GM12878 (cell line): ENCODE results near the gene KIN. TPM values are rescaled to one million over a fixed set of nuclear protein-coding genes. Genes with fewer than 3 reads are reported as not detected.

Experiments
- ATAC-seq: fragments of 200-7000 bp; cut with Tn5 transposase; 3 replicates; pipeline ENCODE4 v1.9.1; 2020; ENCODE audit warnings: mild to moderate bottlenecking, moderate library complexity
- BruUV-seq: library from RNA; stranded (reverse); fragments of 400-500 nt; replicated peaks from 2 replicates; lab custom pipeline; 2021; lab: Mats Ljungman, UMichigan
- CTCF ChIA-PET: fragments of 300-600 bp; sonication (Branson Sonifier 250); formaldehyde crosslinking; extraction: SDS; loops from one replicate; lab custom pipeline; 2021; ENCODE audit warnings: inconsistent platforms; lab: Yijun Ruan, JAX
- POLR2A ChIA-PET: fragments of 350-600 bp; formaldehyde crosslinking; extraction: SDS; loops from one replicate; lab custom pipeline; 2021; ENCODE audit warnings: inconsistent platforms; lab: Charles Lee
- RAD21 ChIA-PET: fragments of 300-600 bp; sonication (Branson Sonifier 250); formaldehyde crosslinking; loops from one replicate; lab custom pipeline; 2023; ENCODE audit warnings: antibody characterized with exemption; ENCODE audit not compliant: unreplicated experiment; lab: Charles Lee
- SMC1A ChIA-PET: fragments of 300-600 bp; sonication (Branson Sonifier 250); formaldehyde crosslinking; loops from one replicate; lab custom pipeline; 2023; ENCODE audit not compliant: unreplicated experiment, uncharacterized antibody; lab: Charles Lee
- DNase-seq: peaks from one replicate; pipeline ENCODE4 v3.0.0-alpha.2; 2011; ENCODE audit warnings: low read depth, low spot score
- FAIRE-seq: peaks from 3 replicates; lab custom pipeline; 2011; peaks lifted over from hg19 to GRCh38; lab: Jason Lieb, UNC
- H2AFZ ChIP-seq: 2 replicates; pipeline ENCODE4 v1.6.0; 2011; ENCODE audit warnings: low read depth, low read length, control low read depth; ENCODE audit not compliant: control insufficient read depth
- H3K27ac ChIP-seq: 2 replicates; pipeline ENCODE4 v1.5.1; 2011; ENCODE audit warnings: control low read depth; ENCODE audit not compliant: control insufficient read depth, insufficient read depth
- H3K27me3 ChIP-seq, 2 experiments: replicated peaks in 1 of 2; 2 replicates each; pipeline versions ENCODE4 v1.6.0 to v1.6.1; 2011; ENCODE audit warnings: low read length in 1 of 2; ENCODE audit not compliant: control insufficient read depth in 2 of 2, insufficient read depth in 2 of 2
- H3K36me3 ChIP-seq, 2 experiments: 2 replicates each; pipeline ENCODE4 v1.5.1; 2011; ENCODE audit warnings: low read length in 1 of 2; ENCODE audit not compliant: control insufficient read depth in 2 of 2, insufficient read depth in 2 of 2
- H3K4me1 ChIP-seq: 2 replicates; pipeline ENCODE4 v1.6.1; 2011; ENCODE audit warnings: mild to moderate bottlenecking, low read length, moderate library complexity, mixed read lengths; ENCODE audit not compliant: control insufficient read depth, insufficient read depth
- H3K4me2 ChIP-seq: 2 replicates; pipeline ENCODE4 v1.6.0; 2011; ENCODE audit warnings: control low read depth; ENCODE audit not compliant: control insufficient read depth, insufficient read depth
- H3K4me3 ChIP-seq: fragments of 200-600 bp; sonication (generic); 2 replicates; pipeline ENCODE4 v1.5.1; 2016
- H3K79me2 ChIP-seq: 2 replicates; pipeline ENCODE4 v1.6.0; 2011; ENCODE audit warnings: low read length; ENCODE audit not compliant: control insufficient read depth, insufficient read depth
- H3K9ac ChIP-seq: 2 replicates; pipeline ENCODE4 v1.8.0; 2011; ENCODE audit warnings: low read length, control low read depth, mixed read lengths; ENCODE audit not compliant: control insufficient read depth, insufficient read depth
- H3K9me3 ChIP-seq: replicated peaks from 3 replicates; pipeline ENCODE4 v1.5.1; 2011; ENCODE audit warnings: mild to moderate bottlenecking, low read length; ENCODE audit not compliant: control insufficient read depth, insufficient read depth
- H4K20me1 ChIP-seq: 2 replicates; pipeline ENCODE4 v1.6.0; 2011; ENCODE audit not compliant: control insufficient read depth, insufficient read depth
- BACH1 ChIP-seq: fragments of 450-650 bp; IDR thresholded peaks from 2 replicates; pipeline ENCODE4 v1.6.1; 2017; ENCODE audit warnings: mild to moderate bottlenecking, borderline replicate concordance
- CREB1 ChIP-seq: IDR thresholded peaks from 2 replicates; pipeline ENCODE4 v1.6.1; 2012; ENCODE audit warnings: low read depth, mild to moderate bottlenecking, inconsistent platforms
- LARP7 ChIP-seq: fragments of 450-650 bp; IDR thresholded peaks from 2 replicates; pipeline ENCODE4 v1.6.1; 2017; ENCODE audit warnings: mild to moderate bottlenecking
- NKRF ChIP-seq: fragments of 450-650 bp; conservative IDR thresholded peaks from 2 replicates; pipeline ENCODE4 v1.6.1; 2017; ENCODE audit warnings: mild to moderate bottlenecking, moderate library complexity
- SMARCA5 ChIP-seq: fragments of 450-650 bp; IDR thresholded peaks from 2 replicates; pipeline ENCODE4 v1.6.1; 2017; ENCODE audit warnings: mild to moderate bottlenecking
- WGBS: methylation state at CpG from one replicate; pipeline ENCODE4 v1.1.6; 2016; ENCODE audit warnings: low lambda C conversion rate; ENCODE audit not compliant: insufficient replicate concordance, insufficient coverage; ENCODE audit errors: missing lambda C conversion rate; 5-methylcytosine and 5-hydroxymethylcytosine counted together
- in situ Hi-C: fragments of 300-500 bp; cut with MboI; formaldehyde crosslinking; loops from 9 replicates; pipeline ENCODE4 v1.14.3; 2018; ENCODE audit warnings: mixed read lengths
- intact Hi-C: fragments of 100-400 bp; cut with micrococcal nuclease; formaldehyde crosslinking; loops from one replicate; pipeline ENCODE4 v1.14.2; 2022; ENCODE audit not compliant: unreplicated experiment
- polyA plus RNA-seq, 11 experiments: library from polyadenylated mRNA; depleted of rRNA in 4 of 11; unstranded in 6 of 11; stranded (reverse) in 5 of 11; fragments of >200 nt; fragmentation: Nextera tagmentation in 4 of 11; fragmentation: Illumina TruSeq in 1 of 11; extraction: Ambion mirVana in 4 of 11; extraction: Trizol in 1 of 11; gene quantifications; 1 replicate in 1 of 11; 2 replicates in 10 of 11; pipeline versions ENCODE4 v1.2.1 to v1.2.3, GENCODE V29; 2011 to 2016; ENCODE audit warnings: inconsistent platforms in 2 of 11, missing spikeins in 2 of 11, low read depth in 1 of 11
- total RNA-seq, 4 experiments: library from RNA; depleted of rRNA in 3 of 4; stranded (reverse); fragments of >200 nt in 3 of 4; fragmentation: Illumina TruSeq in 1 of 4; extraction: Trizol in 1 of 4; gene quantifications; 2 replicates each; pipeline versions ENCODE4 v1.2.1 to v1.2.3, GENCODE V29; 2013 to 2021

KIN gene
- total and polyA plus RNA-seq, 10 of the 15 experiments (the other 5 are each of a cell fraction or from before 2014, with no cell fraction given), result 6.8 to 33.2 (median 11.3) TPM

GRCh38 chr10:7787150-7787856 lies 490 bp downstream of the KIN start:
- peak; percentile 7 for ATAC-seq
- 7% methylated on average over 21 of the region's 26 CpGs for WGBS
- ChIA-PET SMC1A (interaction anchor here (0.8 to 1.4 kb wide), 6 partner anchors 12 to 34 kb away, joined by 3 to 6 read pairs (median 4); no protein-coding TSS in a partner anchor), POLR2A (interaction anchor here (0.6 to 1.4 kb wide), 8 partner anchors 23 to 516 kb away, joined by 3 to 10 read pairs (median 3); partner anchors contain the start of gene TAF3), CTCF (interaction anchor here (0.8 to 3.4 kb wide), 4 partner anchors 32 to 294 kb away, joined by 3 to 24 read pairs (median 4); partner anchors contain the start of gene TAF3), RAD21 (interaction anchor here (0.7 to 1.6 kb wide), 5 partner anchors 12 to 262 kb away, joined by 3 to 7 read pairs (median 5); partner anchors contain the start of gene TAF3)
- Histone ChIP-seq H3K9ac (peak overlapping the region; percentile 94), H3K27me3 (no peaks in the 10 kb centered on the region), H3K4me2 (peak overlapping the region; percentile 85), H3K36me3 (peaks cover 0 to 4% of the 10 kb centered on the region in 2 experiments; a peak in 1 of 4 replicates), H3K27ac (peak overlapping the region; percentile 88), H3K9me3 (no peaks in the 10 kb centered on the region), H2AFZ (peak overlapping the region; percentile 92), H3K4me1 (no peaks in the 10 kb centered on the region; the same call in 1 of the 2 replicates), H3K4me3 (peak overlapping the region; percentile 97), H4K20me1 (no peaks in the 10 kb centered on the region; the same call in 1 of the 2 replicates), H3K79me2 (peaks cover 87% of the 10 kb centered on the region)
- intact Hi-C loops (loop anchor here (10.0 kb wide), 1 partner anchor 263 kb away; no protein-coding TSS in a partner anchor), in situ Hi-C loops (no loop called here)
- TF ChIP-seq SMARCA5, result no peak
- 0 out of 2 replicates have a peak, but pooled peaks have one; percentile 14 for TF ChIP-seq LARP7
- 0 out of 2 replicates have a peak, but pooled peaks have one; percentile 19 for TF ChIP-seq BACH1
- TF ChIP-seq NKRF, result peak; percentile 22; the same call in 1 of the 2 replicates
- TF ChIP-seq CREB1, result no peak
- no peak for DNase-seq
- no peak for FAIRE-seq
- TSS peak; percentile 83 for BruUV-seq
